Adipocyte (in vitro differentiated cells): ENCODE data around the gene SUPT5H.

Experiments used
- DNase-seq: peaks from one replicate; pipeline ENCODE4 v3.0.0-alpha.2; 2015; ENCODE audit warnings: low read depth
- H3K27me3 ChIP-seq: replicated peaks from 2 replicates; pipeline ENCODE4 v1.7.0; 2013; ENCODE audit warnings: mild to moderate bottlenecking, low read length, moderate library complexity; ENCODE audit not compliant: control insufficient read depth, insufficient read depth
- H3K36me3 ChIP-seq: 2 replicates; pipeline ENCODE4 v1.7.0; 2013; ENCODE audit warnings: low read length, mild to moderate bottlenecking, moderate library complexity; ENCODE audit not compliant: control insufficient read depth, insufficient read depth, severe bottlenecking
- H3K4me1 ChIP-seq: 2 replicates; pipeline ENCODE4 v1.7.0; 2013; ENCODE audit warnings: mild to moderate bottlenecking, low read length, moderate library complexity; ENCODE audit not compliant: control insufficient read depth, insufficient read depth
- H3K4me3 ChIP-seq: 2 replicates; pipeline ENCODE4 v1.7.0; 2013; ENCODE audit warnings: mild to moderate bottlenecking, low read length, moderate library complexity
- H3K9ac ChIP-seq: 2 replicates; pipeline ENCODE4 v1.7.0; 2013; ENCODE audit warnings: mild to moderate bottlenecking, low read length, moderate library complexity
- H3K9me3 ChIP-seq: 2 replicates; pipeline ENCODE4 v1.7.0; 2013; ENCODE audit warnings: mild to moderate bottlenecking, low read length, moderate library complexity; ENCODE audit not compliant: control insufficient read depth

SUPT5H gene

DNA sequence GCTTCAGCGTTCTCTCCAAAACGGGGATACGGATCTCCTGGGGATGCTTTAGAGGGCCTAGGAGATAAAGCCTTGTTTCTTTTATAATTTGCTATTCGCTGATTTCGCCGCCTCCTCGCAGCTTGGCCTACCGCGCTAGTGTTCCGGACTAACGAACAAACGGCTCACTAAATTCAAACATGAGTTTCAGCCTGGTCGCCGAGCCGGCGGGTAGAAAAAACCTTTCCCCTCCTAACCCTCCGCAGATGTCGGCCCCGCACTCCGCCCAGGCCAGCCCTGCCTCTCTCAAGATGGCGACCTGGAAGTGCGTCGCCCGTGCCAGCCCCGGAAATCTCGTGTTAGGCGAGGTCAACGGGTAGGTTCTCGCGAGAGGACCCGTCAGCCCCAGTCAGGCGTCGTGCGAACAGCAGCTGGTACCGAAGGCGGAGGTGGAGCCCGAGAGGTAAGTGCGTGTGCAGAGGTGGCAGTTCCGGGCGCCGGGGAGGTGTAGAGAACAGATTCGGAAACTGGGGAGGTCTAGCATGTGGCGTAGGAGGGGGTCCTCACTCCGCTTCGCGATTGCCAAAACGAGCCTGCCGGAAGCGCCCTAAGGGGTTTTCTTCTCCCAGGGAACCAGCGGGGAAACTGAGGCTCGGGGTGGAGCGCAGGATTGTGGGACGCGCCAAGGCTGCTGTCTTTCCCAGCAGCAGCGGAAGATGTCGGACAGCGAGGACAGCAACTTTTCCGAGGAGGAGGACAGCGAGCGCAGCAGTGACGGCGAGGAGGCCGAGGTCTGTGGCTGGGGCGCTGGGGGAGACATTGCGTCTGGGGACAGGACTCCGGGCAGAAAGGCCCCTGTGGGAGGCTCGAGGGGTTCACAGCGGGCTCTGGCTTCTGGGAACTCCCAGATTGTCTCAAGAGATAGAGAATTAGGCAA is at the start of gene SUPT5H:
SUPT5H (plus strand) TSS at position 387 of the 916 bp plus-strand sequence; CDS start at position 696, 309 bp downstream.
- peaks cover 32% of the 10 kb centered on the region for H3K4me1 ChIP-seq
- DNase-seq, result peak; percentile 99
- no peaks in the 10 kb centered on the region for H3K27me3 ChIP-seq
- peaks cover 2% of the 10 kb centered on the region for H3K36me3 ChIP-seq
- H3K9ac ChIP-seq, result peak within 1 kb of the TSS; percentile 95
- peak within 1 kb of the TSS; percentile 97 for H3K4me3 ChIP-seq
- no peaks in the 10 kb centered on the region for H3K9me3 ChIP-seq

DNA sequence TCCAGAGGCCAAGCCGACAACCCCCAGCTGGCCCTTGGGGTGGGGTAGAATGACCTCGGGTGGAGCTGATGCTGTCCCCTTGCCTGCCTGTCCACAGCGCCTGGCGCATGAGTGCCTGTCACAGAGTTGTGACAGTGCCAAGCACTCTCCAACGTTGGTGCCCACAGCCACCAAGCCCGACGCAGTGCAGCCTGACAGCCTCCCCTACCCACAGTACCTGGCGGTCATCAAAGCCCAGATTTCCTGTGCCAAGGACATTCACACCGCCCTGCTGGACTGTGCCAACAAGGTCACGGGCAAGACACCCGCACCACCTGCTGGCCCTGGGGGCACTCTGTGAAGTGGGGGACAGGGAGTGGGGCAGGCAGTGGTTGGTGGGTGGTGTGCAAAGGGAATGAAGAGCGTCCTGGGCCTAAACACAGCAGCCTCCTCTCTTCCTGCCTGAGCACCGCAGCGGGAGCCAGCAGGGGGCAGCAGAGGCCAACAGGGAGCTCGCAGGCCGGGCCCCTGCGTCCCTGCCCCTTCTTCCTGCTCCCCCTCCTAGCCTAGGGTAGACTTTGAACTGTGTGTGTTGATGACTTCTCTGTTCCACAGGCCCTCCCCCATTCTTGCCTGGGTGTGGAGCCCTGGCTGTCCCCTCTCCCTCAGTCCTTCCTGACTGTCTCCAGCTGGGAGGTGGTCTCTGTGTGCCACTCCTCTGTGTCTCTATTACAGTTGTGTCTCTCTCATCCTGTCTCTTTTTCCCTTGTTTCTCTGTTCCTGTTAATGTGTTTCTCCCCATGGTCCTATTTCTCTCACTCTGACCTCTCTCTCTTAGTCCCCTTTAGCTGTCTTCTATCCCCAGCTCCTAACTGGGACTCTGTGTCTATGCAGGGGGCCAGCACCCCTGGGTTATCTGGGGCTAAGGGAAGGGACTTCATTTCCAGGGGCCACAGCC is 47.8 kb upstream of the SUPT5H start:
- Histone ChIP-seq H3K36me3 (peaks cover 10% of the 10 kb centered on the region), H3K4me1 (peaks cover 26% of the 10 kb centered on the region), H3K9ac (peak overlapping the region; percentile 81), H3K27me3 (no peaks in the 10 kb centered on the region), H3K9me3 (no peaks in the 10 kb centered on the region), H3K4me3 (peak overlapping the region; percentile 3)
- peak; percentile 94 for DNase-seq

DNA sequence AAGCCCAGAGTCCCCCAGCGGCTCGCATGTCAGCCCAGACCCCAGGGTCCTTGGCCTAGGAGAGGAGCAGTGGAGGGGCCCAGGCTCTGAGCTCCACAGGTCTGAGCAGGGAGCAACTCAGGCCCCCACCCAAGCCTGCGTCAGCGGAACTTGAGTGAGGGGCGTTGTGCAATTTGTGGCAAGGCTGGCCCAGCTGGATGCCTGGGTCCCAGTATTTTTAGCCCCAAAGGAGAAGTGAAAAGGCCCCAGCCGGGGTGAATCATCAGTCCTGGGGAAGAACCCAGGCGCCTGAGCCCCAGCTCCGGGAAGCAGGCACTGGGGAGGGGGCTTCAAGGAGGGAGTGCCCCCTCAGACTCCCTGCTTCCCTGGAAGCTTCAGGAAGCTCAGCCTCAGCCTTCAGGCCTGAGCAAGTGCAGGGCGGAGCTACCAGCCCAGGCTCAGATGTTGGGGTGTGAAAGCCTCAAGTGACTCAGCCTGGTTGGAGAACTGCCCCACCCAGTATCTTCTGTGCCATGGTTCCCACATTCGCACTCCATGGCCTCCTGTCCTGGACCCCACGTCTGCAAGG is 47.0 kb upstream of the SUPT5H start:
- DNase-seq, result peak; percentile 72
- Histone ChIP-seq H3K27me3 (no peaks in the 10 kb centered on the region), H3K36me3 (peaks cover 9% of the 10 kb centered on the region), H3K9me3 (no peaks in the 10 kb centered on the region), H3K9ac (peak overlapping the region; percentile 81), H3K4me3 (peak overlapping the region; percentile 3), H3K4me1 (peaks cover 32% of the 10 kb centered on the region)

DNA sequence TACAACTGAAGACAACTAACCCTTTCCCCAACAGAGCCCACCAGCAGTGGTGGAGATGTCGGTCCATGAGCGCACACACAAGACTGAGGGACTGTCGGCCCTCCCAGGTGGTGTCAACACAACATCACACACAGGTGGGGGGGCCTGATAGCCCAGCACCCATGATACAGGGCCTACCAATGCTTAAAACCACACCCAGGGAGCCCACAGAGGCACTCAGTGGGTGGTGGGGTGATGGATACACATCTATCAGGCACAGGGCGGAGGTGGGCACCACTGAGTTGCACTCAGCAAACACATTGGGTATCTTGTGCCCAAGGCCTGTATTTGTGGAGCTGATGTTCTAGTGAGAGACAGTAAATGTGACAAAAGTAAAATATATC is 45.7 kb upstream of the SUPT5H start:
- no peaks in the 10 kb centered on the region for H3K27me3 ChIP-seq
- DNase-seq, result no peak
- no peaks in the 10 kb centered on the region for H3K9me3 ChIP-seq
- H3K4me1 ChIP-seq, result peaks cover 36% of the 10 kb centered on the region
- H3K36me3 ChIP-seq, result peaks cover 3% of the 10 kb centered on the region
- H3K4me3 ChIP-seq, result no peak overlapping the region
- no peak overlapping the region for H3K9ac ChIP-seq

DNA sequence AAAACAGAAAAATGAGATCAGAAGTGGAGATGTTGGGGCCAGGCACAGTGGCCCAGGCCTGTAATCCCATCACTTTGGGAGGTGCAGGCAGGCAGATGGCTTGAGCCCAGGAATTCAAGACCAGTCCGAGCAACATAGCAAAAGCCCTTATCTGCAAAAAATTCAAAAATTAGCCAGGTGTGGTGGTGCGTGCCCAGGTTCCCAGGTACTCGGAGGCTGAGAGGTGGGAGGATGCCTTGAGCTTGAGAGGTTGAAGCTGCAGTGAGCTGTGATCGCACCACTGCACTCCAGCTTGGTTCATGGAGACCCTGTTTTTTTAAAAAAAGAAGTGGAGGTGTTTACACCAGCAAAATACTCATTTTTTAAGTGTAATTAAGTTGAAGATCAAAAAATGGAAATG is 45.3 kb upstream of the SUPT5H start:
- Histone ChIP-seq H3K27me3 (no peaks in the 10 kb centered on the region), H3K4me3 (no peak overlapping the region), H3K9ac (no peak overlapping the region), H3K4me1 (peaks cover 36% of the 10 kb centered on the region), H3K36me3 (peaks cover under 1% of the 10 kb centered on the region), H3K9me3 (no peaks in the 10 kb centered on the region)
- no peak for DNase-seq

DNA sequence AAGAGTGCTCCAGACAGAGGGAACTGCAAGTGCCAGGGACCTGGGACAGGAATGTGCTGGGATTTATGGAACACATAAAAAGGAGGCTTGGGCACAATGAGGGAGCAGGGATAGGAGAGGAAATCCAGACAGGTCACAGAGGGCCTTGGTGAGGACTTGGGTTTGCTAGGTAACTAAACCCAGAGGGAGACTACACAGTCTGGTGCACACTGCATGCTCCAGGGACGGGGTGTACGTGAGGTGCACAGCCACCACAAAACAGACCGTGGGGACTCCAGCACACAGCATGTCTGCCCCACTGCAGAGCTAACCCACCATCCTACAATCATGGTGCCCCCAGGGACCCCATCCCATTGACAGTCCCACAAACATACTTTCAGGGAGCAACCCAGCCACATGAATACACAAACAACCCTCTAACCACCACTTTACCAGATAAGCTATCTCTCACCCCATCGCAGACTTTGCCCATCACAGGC is 44.3 kb upstream of the SUPT5H start:
- Histone ChIP-seq H3K27me3 (no peaks in the 10 kb centered on the region), H3K36me3 (no peaks in the 10 kb centered on the region), H3K9me3 (no peaks in the 10 kb centered on the region), H3K4me3 (no peak overlapping the region), H3K4me1 (peaks cover 41% of the 10 kb centered on the region), H3K9ac (peak overlapping the region; percentile 20)
- DNase-seq, result no peak

DNA sequence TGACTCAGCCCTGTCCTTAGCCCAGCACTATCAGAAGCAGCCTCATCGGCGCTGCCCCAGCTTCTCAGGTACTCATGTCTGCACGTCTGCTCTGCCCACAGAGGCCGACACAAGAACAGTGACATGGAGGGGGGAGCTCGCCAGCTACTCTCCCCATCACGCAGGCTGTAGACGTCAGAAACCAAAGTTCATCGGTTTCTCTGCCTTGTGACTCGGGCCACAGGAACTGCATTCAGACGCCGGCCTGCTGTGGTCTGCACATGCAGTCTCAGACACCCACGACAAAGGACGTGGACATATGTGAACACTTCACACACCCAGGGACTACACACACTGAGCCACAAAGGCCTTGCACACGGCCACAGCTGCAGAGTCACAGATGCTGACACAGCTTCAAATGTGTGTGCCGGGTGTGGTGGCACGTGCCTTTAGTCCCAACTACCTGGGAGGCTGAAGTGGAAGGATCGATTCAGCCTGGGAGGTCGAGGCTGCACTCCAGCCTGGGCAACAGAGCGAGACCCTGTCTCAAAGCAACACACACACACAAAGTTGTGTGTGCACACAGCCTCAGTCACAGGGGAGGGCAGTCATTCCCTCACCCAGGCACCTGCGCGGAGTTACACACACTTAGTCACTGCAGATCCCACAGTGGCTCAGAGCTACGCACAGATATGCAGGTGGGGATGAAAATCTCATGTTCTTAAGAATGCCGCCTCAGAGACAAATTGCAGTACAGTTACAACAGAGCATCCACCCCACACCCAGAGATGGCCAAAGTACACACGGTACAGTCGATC is 43.6 kb upstream of the SUPT5H start:
- no peaks in the 10 kb centered on the region for H3K9me3 ChIP-seq
- DNase-seq, result peak; percentile 44
- H3K9ac ChIP-seq, result peak overlapping the region; percentile 88
- H3K4me3 ChIP-seq, result peak overlapping the region; percentile 76
- peaks cover 43% of the 10 kb centered on the region for H3K4me1 ChIP-seq
- no peaks in the 10 kb centered on the region for H3K36me3 ChIP-seq
- H3K27me3 ChIP-seq, result no peaks in the 10 kb centered on the region

DNA sequence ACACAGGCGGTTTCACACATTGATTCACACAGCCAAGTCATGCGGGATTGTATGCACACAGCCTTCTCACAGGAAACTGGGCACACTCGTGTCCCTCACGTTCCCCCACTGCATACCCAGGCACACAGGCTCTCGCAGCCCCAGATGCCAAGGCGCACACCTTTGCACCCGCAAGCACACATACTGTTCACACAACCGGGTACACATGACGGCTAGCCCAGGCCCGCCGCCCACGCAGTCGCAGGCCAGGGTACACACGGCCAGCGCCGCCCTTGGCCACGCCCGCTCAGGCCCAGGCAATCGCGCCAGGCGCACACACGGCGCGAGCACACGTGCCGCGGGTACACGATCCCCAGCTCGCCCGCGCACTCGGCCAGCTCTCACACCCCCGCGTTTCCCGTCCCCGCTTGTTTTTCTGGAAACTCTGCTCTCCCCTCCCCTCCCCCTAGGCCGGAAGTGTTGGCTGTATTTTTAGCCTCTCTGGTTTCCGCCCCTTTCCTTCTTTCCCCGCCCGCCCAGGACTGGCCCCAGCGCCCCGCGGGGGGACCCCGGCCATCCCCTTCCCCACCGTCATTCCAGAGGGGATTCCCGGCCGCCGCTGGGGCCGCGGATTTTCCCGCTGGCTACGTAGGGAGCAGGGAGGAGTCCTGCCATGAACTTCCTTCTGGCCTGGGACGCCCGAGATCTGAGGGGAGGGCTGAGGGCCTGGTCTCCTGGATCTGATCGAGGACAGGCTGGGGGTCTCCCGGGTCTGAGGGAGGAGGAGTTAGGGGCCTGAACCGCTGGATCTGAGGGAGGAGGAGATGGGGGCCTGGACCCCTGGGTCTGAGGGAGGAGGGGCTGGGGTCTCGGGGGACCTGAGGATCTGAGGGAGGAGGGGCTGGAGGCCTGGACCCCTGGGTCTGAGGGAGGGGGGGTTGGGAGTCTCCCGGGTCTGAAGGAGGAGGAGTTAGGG is 42.8 kb upstream of the SUPT5H start:
- Histone ChIP-seq H3K9ac (peak overlapping the region; percentile 88), H3K27me3 (no peaks in the 10 kb centered on the region), H3K9me3 (no peaks in the 10 kb centered on the region), H3K36me3 (peaks cover under 1% of the 10 kb centered on the region), H3K4me3 (peak overlapping the region; percentile 76), H3K4me1 (peaks cover 43% of the 10 kb centered on the region)
- peak; percentile 95 for DNase-seq

DNA sequence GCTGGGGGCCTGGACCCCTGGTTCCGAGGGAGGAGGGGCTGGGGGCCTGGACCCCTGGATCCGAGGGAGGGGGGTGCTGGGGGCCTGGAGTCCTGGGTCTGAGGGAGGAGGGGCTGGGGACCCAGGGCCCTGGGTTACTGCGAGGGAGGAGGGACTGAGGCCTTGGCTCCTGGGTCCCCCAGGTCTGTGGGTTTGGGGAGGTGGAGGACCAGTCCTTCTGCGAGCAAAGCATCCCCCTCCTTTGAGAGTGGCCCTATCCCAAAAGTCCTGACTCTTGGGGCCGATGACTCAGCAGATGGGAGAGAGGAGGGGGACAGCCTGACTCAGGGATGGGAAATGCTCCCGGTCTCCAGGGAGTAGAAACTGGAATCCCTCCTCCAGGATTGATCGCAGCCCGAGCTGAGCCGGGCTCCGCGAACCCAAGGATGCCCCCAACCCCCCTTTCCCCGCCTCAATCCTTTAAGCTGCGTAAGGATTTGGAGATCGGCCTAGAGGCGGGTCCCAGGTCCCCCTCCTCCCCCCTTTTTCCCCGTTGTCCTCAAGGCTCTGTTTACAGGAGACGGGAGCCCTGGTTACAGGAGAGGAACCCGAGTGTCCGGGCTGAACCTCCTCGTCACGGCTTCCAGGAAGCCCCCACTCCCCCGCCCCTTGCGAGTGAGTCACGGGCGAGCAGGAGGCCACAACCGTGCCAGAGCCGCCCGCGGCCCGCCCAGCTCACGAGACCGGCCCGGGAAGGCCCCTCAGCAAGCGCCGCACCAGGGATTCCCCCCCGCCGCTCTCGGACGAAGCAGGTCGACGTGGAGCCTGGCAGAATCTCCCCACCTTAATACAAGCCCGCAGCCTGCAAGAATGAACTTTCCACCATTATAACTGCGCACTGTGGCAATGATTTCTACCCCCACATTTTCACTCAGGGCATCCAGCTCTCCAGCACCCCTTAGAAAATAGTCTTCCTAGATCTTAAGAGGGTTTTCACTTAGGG is 41.8 kb upstream of the SUPT5H start:
- no peaks in the 10 kb centered on the region for H3K9me3 ChIP-seq
- peak; percentile 100 for DNase-seq

More for the DNA sequence above, 41.8 kb upstream of the SUPT5H start:
- peak overlapping the region; percentile 88 for H3K9ac ChIP-seq
- H3K4me1 ChIP-seq, result peaks cover 38% of the 10 kb centered on the region
- peak overlapping the region; percentile 76 for H3K4me3 ChIP-seq
- H3K36me3 ChIP-seq, result peaks cover 10% of the 10 kb centered on the region
- H3K27me3 ChIP-seq, result no peaks in the 10 kb centered on the region
